CD4-positive, CD25-positive, alpha-beta regulatory T cell (primary cell): ENCODE results near the gene PRDM16. TPM values are rescaled to one million over a fixed set of nuclear protein-coding genes. Genes with fewer than 3 reads are reported as not detected.

Experiments
- ATAC-seq, 2 donors: fragments of 150-1000 bp; cut with Tn5 transposase; one replicate each; pipeline ENCODE4 v1.10.0; 2021; ENCODE audit warnings: low read depth in 2 of 2, moderate number of reproducible peaks in 2 of 2, moderate library complexity in 1 of 2
- DNase-seq, 3 donors: peaks; one replicate each; pipeline versions ENCODE4 v3.0.0 to v3.0.0-alpha.2; 2012 to 2022; ENCODE audit warnings: mixed read lengths in 1 of 3
- H3K27ac ChIP-seq: one replicate; pipeline ENCODE4 v1.7.0; 2013; ENCODE audit warnings: mild to moderate bottlenecking, low read length; ENCODE audit not compliant: insufficient read depth, poor library complexity, severe bottlenecking
- H3K27me3 ChIP-seq: one replicate; pipeline ENCODE4 v1.7.0; 2013; ENCODE audit warnings: low read length; ENCODE audit not compliant: control insufficient read depth, insufficient read depth
- H3K36me3 ChIP-seq: one replicate; pipeline ENCODE4 v1.7.0; 2013; ENCODE audit warnings: mild to moderate bottlenecking, low read length, moderate library complexity; ENCODE audit not compliant: control insufficient read depth, insufficient read depth
- H3K4me1 ChIP-seq: 2 replicates; pipeline ENCODE4 v1.7.0; 2013; ENCODE audit warnings: mild to moderate bottlenecking, low read length; ENCODE audit not compliant: insufficient read depth, control insufficient read depth, poor library complexity, severe bottlenecking
- H3K4me3 ChIP-seq: one replicate; pipeline ENCODE4 v1.7.0; 2013; ENCODE audit warnings: low read depth, mild to moderate bottlenecking, low read length, moderate library complexity
- H3K9me3 ChIP-seq, 2 experiments: 1 replicate in 1 of 2; 2 replicates in 1 of 2; pipeline ENCODE4 v1.7.0; 2013; ENCODE audit warnings: low read length in 2 of 2, mild to moderate bottlenecking in 1 of 2, moderate library complexity in 1 of 2; ENCODE audit not compliant: control insufficient read depth in 2 of 2
- H3K27ac Mint-ChIP-seq, 3 donors: one replicate each; pipeline ENCODE4 v1.8.0; 2020 to 2022; ENCODE audit warnings: mild to moderate bottlenecking in 3 of 3, mixed read lengths in 3 of 3, moderate library complexity in 2 of 3
- H3K27me3 Mint-ChIP-seq: one replicate; pipeline ENCODE4 v1.8.0; 2022; ENCODE audit warnings: mild to moderate bottlenecking, mixed read lengths
- H3K36me3 Mint-ChIP-seq: one replicate; pipeline ENCODE4 v1.8.0; 2020; ENCODE audit warnings: mixed read lengths
- H3K4me1 Mint-ChIP-seq, 4 donors: one replicate each; pipeline ENCODE4 v1.8.0; 2020 to 2022; ENCODE audit warnings: mixed read lengths in 4 of 4, mild to moderate bottlenecking in 1 of 4
- H3K4me3 Mint-ChIP-seq, 4 donors: one replicate each; pipeline ENCODE4 v1.8.0; 2020 to 2022; ENCODE audit warnings: mild to moderate bottlenecking in 4 of 4, mixed read lengths in 4 of 4, moderate library complexity in 3 of 4
- H3K9me3 Mint-ChIP-seq, 7 donors: one replicate each; pipeline ENCODE4 v1.8.0; 2020 to 2022; ENCODE audit warnings: mixed read lengths in 7 of 7, mild to moderate bottlenecking in 3 of 7, moderate library complexity in 2 of 7
- polyA plus RNA-seq, 4 donors: library from polyadenylated mRNA; unstranded; fragments of 300-500 nt; fragmentation: Illumina TruSeq; gene quantifications; one replicate each; pipeline ENCODE4 v1.2.3, GENCODE V29; 2021
- total RNA-seq: library from RNA; stranded (reverse); gene quantifications from one replicate; pipeline ENCODE4 v1.2.3, GENCODE V29; 2022

The PRDM16 gene
- total and polyA plus RNA-seq, 5 donors from 2014 or later, result 0.27 TPM; not detected in 4

- no peaks in the 10 kb centered on the region for H3K9me3 Mint-ChIP-seq
- H3K36me3 ChIP-seq, result no peaks in the 10 kb centered on the region
- no peaks in the 10 kb centered on the region for H3K9me3 ChIP-seq
- no peak for DNase-seq
- H3K4me3 Mint-ChIP-seq, result no peak overlapping the region
- H3K27ac ChIP-seq, result no peak overlapping the region
- peaks cover 2% of the 10 kb centered on the region for H3K27me3 ChIP-seq
- H3K36me3 Mint-ChIP-seq, result no peaks in the 10 kb centered on the region
- H3K4me3 ChIP-seq, result no peak overlapping the region
- no peak overlapping the region for H3K27ac Mint-ChIP-seq
- ATAC-seq, result no peak
- H3K27me3 Mint-ChIP-seq, result peaks cover 4% of the 10 kb centered on the region
- peaks cover 0 to 6% (median 0%) of the 10 kb centered on the region in 4 donors for H3K4me1 Mint-ChIP-seq
- no peaks in the 10 kb centered on the region for H3K4me1 ChIP-seq
Observed at GRCh38 chr1:3040004-3040403, 29.0 kb upstream of the PRDM16 start.

- no peak for DNase-seq
- Histone ChIP-seq H3K36me3 (no peaks in the 10 kb centered on the region), H3K4me3 (no peak overlapping the region), H3K4me1 (no peaks in the 10 kb centered on the region), H3K27me3 (peaks cover 5% of the 10 kb centered on the region), H3K27ac (no peak overlapping the region), H3K9me3 (no peaks in the 10 kb centered on the region)
- Mint-ChIP-seq H3K4me3 (no peak overlapping the region), H3K9me3 (no peaks in the 10 kb centered on the region), H3K27me3 (peaks cover 8% of the 10 kb centered on the region), H3K4me1 (peaks cover 0 to 6% (median 0%) of the 10 kb centered on the region in 4 donors), H3K36me3 (no peaks in the 10 kb centered on the region), H3K27ac (no peak overlapping the region)
- ATAC-seq, result no peak
Observed at GRCh38 chr1:3042481-3042880, 26.5 kb upstream of the PRDM16 start.

GRCh38 chr1:3049164-3049563 lies 19.8 kb upstream of the PRDM16 start:
- H3K4me1 Mint-ChIP-seq, result no peaks in the 10 kb centered on the region
- Histone ChIP-seq H3K27me3 (peaks cover 5% of the 10 kb centered on the region), H3K27ac (no peak overlapping the region), H3K36me3 (no peaks in the 10 kb centered on the region), H3K4me3 (no peak overlapping the region), H3K9me3 (no peaks in the 10 kb centered on the region), H3K4me1 (no peaks in the 10 kb centered on the region)
- no peak overlapping the region for H3K27ac Mint-ChIP-seq
- peaks cover 8% of the 10 kb centered on the region for H3K27me3 Mint-ChIP-seq
- peaks cover 0 to 4% (median 0%) of the 10 kb centered on the region in 7 donors for H3K9me3 Mint-ChIP-seq
- H3K4me3 Mint-ChIP-seq, result no peak overlapping the region
- no peak for ATAC-seq
- DNase-seq, result no peak
- no peaks in the 10 kb centered on the region for H3K36me3 Mint-ChIP-seq

DNA sequence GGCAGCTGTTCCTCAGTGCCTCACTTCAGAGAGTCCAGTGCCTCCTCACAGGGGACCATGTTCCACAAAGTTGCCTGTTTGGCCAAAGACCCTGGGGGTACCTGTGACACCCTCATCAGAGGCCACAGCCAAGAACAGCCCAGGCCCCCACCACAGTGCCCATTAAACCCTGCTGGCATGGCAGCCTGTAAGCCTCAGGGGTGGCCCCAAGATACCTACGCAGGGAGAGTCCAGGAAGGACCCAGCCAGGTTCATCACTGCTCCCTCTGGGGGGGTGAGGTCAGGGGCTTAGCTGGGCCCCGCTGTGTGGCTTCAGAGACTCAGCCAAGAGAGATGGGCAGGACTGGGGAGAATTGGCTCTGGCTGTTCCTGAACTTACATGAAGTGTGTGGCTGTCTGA lies 19.1 kb upstream of the PRDM16 start:
- H3K4me1 Mint-ChIP-seq, result no peaks in the 10 kb centered on the region
- peaks cover 3% of the 10 kb centered on the region for H3K27me3 ChIP-seq

GRCh38 chr1:3050603-3051002 lies 18.4 kb upstream of the PRDM16 start:
- H3K36me3 ChIP-seq, result no peaks in the 10 kb centered on the region
- Mint-ChIP-seq H3K4me1 (no peaks in the 10 kb centered on the region), H3K9me3 (peaks cover 0 to 4% (median 0%) of the 10 kb centered on the region in 7 donors), H3K4me3 (no peak overlapping the region), H3K27me3 (peaks cover 4% of the 10 kb centered on the region), H3K27ac (no peak overlapping the region), H3K36me3 (no peaks in the 10 kb centered on the region)
- H3K9me3 ChIP-seq, result no peaks in the 10 kb centered on the region
- no peaks in the 10 kb centered on the region for H3K27me3 ChIP-seq
- DNase-seq (no peak), ATAC-seq (no peak)
- no peak overlapping the region for H3K4me3 ChIP-seq
- H3K4me1 ChIP-seq, result no peaks in the 10 kb centered on the region
- no peak overlapping the region for H3K27ac ChIP-seq

More for the DNA sequence above, 19.1 kb upstream of the PRDM16 start:
- Histone ChIP-seq H3K9me3 (no peaks in the 10 kb centered on the region), H3K4me1 (no peaks in the 10 kb centered on the region), H3K36me3 (no peaks in the 10 kb centered on the region), H3K27ac (no peak overlapping the region), H3K4me3 (no peak overlapping the region)
- Mint-ChIP-seq H3K27ac (no peak overlapping the region), H3K4me3 (no peak overlapping the region), H3K36me3 (no peaks in the 10 kb centered on the region), H3K27me3 (peaks cover 5% of the 10 kb centered on the region), H3K9me3 (peaks cover 0 to 4% (median 0%) of the 10 kb centered on the region in 7 donors)
- no peak for DNase-seq
- no peak for ATAC-seq

GRCh38 chr1:3051270-3052268 lies 17.4 kb upstream of the PRDM16 start:
- Mint-ChIP-seq H3K4me3 (no peak overlapping the region), H3K27me3 (no peaks in the 10 kb centered on the region), H3K36me3 (no peaks in the 10 kb centered on the region), H3K27ac (no peak overlapping the region), H3K9me3 (peaks cover 0 to 4% (median 0%) of the 10 kb centered on the region in 7 donors), H3K4me1 (no peaks in the 10 kb centered on the region)
- no peak for DNase-seq
- Histone ChIP-seq H3K27me3 (no peaks in the 10 kb centered on the region), H3K4me1 (no peaks in the 10 kb centered on the region), H3K27ac (no peak overlapping the region), H3K4me3 (no peak overlapping the region), H3K9me3 (no peaks in the 10 kb centered on the region), H3K36me3 (no peaks in the 10 kb centered on the region)
- no peak for ATAC-seq

GRCh38 chr1:3052501-3052900 lies 16.5 kb upstream of the PRDM16 start:
- ATAC-seq (no peak), DNase-seq (no peak)
- Histone ChIP-seq H3K27me3 (no peaks in the 10 kb centered on the region), H3K36me3 (no peaks in the 10 kb centered on the region), H3K9me3 (no peaks in the 10 kb centered on the region), H3K4me3 (no peak overlapping the region), H3K27ac (no peak overlapping the region), H3K4me1 (no peaks in the 10 kb centered on the region)
- Mint-ChIP-seq H3K9me3 (peaks cover 0 to 4% (median 0%) of the 10 kb centered on the region in 7 donors), H3K36me3 (no peaks in the 10 kb centered on the region), H3K27ac (no peak overlapping the region), H3K4me1 (no peaks in the 10 kb centered on the region), H3K27me3 (no peaks in the 10 kb centered on the region), H3K4me3 (no peak overlapping the region)
